ENCODE measurements around the gene CORO2B. TPM values are rescaled to one million over a fixed set of nuclear protein-coding genes. Genes with fewer than 3 reads are reported as not detected.

Gene CORO2B
- total RNA-seq, 1 donor from 2014 or later: 1.1 TPM

DNA sequence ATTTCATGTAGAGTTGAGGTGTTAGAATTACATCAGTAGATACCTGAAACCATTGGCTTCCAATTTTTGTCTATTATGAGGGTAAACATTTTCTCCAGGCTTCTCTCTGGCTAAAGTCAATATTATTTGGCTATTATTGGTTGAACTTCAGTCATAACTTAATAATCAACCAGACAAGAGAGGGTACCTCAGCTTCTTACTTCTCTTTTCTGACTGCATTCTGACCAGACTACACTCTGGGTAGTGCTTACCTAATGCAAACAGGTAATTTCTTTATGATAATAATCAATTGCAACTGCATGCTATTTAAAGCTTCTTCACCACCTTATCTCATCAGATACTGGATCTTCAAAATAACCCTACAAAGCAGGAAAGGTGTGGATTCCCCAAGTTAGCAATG is 156.8 kb downstream of the CORO2B start:
- H3K9me3 Mint-ChIP-seq: no peaks in the 10 kb centered on the region
- no peaks in the 10 kb centered on the region for H3K27me3 Mint-ChIP-seq (ENCODE audit: low read depth)
- DNase-seq (ENCODE audit: low spot score in 2 of 2, unreplicated experiment in 2 of 2): no peak
- no peak overlapping the region for H3K4me3 Mint-ChIP-seq
- TF ChIP-seq, protein P1, sequence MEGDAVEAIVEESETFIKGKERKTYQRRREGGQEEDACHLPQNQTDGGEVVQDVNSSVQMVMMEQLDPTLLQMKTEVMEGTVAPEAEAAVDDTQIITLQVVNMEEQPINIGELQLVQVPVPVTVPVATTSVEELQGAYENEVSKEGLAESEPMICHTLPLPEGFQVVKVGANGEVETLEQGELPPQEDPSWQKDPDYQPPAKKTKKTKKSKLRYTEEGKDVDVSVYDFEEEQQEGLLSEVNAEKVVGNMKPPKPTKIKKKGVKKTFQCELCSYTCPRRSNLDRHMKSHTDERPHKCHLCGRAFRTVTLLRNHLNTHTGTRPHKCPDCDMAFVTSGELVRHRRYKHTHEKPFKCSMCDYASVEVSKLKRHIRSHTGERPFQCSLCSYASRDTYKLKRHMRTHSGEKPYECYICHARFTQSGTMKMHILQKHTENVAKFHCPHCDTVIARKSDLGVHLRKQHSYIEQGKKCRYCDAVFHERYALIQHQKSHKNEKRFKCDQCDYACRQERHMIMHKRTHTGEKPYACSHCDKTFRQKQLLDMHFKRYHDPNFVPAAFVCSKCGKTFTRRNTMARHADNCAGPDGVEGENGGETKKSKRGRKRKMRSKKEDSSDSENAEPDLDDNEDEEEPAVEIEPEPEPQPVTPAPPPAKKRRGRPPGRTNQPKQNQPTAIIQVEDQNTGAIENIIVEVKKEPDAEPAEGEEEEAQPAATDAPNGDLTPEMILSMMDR (IDR thresholded peaks at IDR 0.05; ENCODE audit: unreplicated experiment): no peak
- peaks cover 21% of the 10 kb centered on the region for H3K4me1 Mint-ChIP-seq
- H3K27ac Mint-ChIP-seq: no peak overlapping the region
- no peaks in the 10 kb centered on the region for H3K36me3 Mint-ChIP-seq

DNA sequence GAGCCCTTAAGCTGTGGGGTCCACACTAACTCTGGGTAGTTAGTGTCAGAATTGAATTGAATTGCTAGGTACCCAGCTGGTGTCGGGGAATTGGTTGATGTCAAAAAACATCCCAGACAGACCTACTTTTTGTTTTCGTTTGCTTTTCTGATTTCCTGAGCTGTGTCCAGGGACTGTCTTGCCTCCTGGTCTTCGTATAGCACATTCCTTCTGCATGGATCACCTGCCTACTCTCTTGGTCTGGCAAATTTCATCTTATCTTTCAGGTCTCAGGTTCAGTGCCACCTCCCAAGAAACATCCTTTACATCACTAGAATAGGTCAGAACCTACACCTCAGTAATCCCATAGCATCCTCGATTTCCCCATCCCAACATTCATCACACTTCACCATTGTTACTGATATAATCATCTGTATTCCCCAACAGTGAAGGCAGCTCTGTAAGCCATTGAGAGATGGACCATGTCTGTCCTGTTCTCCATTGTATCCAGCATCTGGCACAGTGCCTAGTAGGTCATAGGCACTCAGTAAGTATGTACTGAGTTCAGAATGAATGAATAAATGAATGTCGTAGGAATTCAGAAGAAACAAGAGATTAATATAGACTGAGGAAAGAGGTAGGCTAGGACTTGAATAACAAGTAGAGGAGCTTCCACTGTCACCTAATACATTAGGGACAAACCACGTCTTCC is 160.7 kb downstream of the CORO2B start:
- Mint-ChIP-seq H3K4me3 (no peak overlapping the region), H3K4me1 (no peaks in the 10 kb centered on the region), H3K27ac (no peak overlapping the region), H3K9me3 (no peaks in the 10 kb centered on the region), H3K27me3 (ENCODE audit: low read depth) (no peaks in the 10 kb centered on the region), H3K36me3 (no peaks in the 10 kb centered on the region)
- TF ChIP-seq, protein P1 (IDR thresholded peaks at IDR 0.05; ENCODE audit: unreplicated experiment): no peak
- no peak for DNase-seq (ENCODE audit: low spot score in 2 of 2, unreplicated experiment in 2 of 2)

DNA sequence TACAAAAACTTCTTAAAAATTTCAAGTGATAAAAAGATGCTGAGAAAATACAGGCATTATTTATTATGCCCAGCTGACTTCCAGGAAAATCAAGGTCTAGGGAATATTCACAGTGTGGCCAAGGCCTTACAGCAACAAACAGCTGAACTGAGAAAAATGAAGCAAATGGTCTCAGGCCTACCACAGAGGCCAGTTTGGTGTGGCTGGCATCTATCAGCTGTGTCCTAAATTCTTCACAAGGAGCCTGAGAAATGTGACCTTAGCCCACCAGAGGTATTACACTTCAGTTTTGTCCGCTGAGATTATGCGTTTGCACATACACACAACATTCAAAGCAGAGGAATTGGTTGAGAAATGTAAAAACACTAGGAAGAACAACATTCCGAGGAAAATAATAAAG is 164.5 kb downstream of the CORO2B start:
- no peaks in the 10 kb centered on the region for H3K36me3 Mint-ChIP-seq
- TF ChIP-seq, protein P1 (IDR thresholded peaks at IDR 0.05; ENCODE audit: unreplicated experiment): no peak
- no peak overlapping the region for H3K27ac Mint-ChIP-seq
- H3K27me3 Mint-ChIP-seq (ENCODE audit: low read depth): no peaks in the 10 kb centered on the region
- H3K4me1 Mint-ChIP-seq: no peaks in the 10 kb centered on the region
- H3K9me3 Mint-ChIP-seq: no peaks in the 10 kb centered on the region
- no peak for DNase-seq (ENCODE audit: low spot score in 2 of 2, unreplicated experiment in 2 of 2)
- H3K4me3 Mint-ChIP-seq: no peak overlapping the region

GRCh38 chr15:68749365-68749764 is 170.6 kb downstream of the CORO2B start:
- Mint-ChIP-seq H3K4me1 (no peaks in the 10 kb centered on the region), H3K36me3 (no peaks in the 10 kb centered on the region), H3K27me3 (ENCODE audit: low read depth) (no peaks in the 10 kb centered on the region), H3K4me3 (no peak overlapping the region), H3K27ac (no peak overlapping the region), H3K9me3 (peaks cover 10% of the 10 kb centered on the region)
- no peak for DNase-seq (ENCODE audit: low spot score in 2 of 2, unreplicated experiment in 2 of 2)
- TF ChIP-seq, protein P1 (IDR thresholded peaks at IDR 0.05; ENCODE audit: unreplicated experiment): no peak

- DNase-seq (ENCODE audit: low spot score in 2 of 2, unreplicated experiment in 2 of 2): no peak
- peaks cover 10% of the 10 kb centered on the region for H3K9me3 Mint-ChIP-seq
- no peaks in the 10 kb centered on the region for H3K36me3 Mint-ChIP-seq
- no peak overlapping the region for H3K27ac Mint-ChIP-seq
- TF ChIP-seq, protein P1 (IDR thresholded peaks at IDR 0.05; ENCODE audit: unreplicated experiment): no peak
- H3K4me1 Mint-ChIP-seq: no peaks in the 10 kb centered on the region
- H3K27me3 Mint-ChIP-seq (ENCODE audit: low read depth): no peaks in the 10 kb centered on the region
- no peak overlapping the region for H3K4me3 Mint-ChIP-seq
Observed at GRCh38 chr15:68749793-68750192, 171.0 kb downstream of the CORO2B start.

Measured in mesothelial cell of epicardium (in vitro differentiated cells).